ENCODE results near the gene TMEM62.
"Not testable (repeated sequence)": the region's sequence is repeated elsewhere in the genome, so short reads cannot be mapped to it uniquely, and the experiment has no call there.

TMEM62 gene

DNA sequence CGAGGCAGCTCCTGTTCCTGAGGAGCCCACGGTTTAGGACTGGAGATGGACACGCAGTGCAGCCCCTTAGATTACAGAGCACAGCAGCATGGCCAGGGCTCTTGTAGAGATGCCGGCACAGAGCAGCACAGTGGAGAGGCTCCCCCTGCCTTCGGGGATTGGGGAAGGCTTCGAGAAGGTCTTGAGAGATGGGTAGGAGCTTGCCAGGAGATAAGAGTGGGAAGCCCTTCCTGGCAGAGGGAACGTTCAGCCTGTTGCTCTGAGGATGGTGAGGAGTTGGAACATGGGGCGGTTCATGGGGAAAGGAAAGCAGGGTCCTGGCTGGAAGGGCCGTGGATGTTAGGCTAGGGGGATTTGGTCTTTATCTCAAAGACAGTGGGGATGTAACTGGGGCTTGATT is 77.4 kb downstream of the TMEM62 start:
- no peak for DNase-seq

DNA sequence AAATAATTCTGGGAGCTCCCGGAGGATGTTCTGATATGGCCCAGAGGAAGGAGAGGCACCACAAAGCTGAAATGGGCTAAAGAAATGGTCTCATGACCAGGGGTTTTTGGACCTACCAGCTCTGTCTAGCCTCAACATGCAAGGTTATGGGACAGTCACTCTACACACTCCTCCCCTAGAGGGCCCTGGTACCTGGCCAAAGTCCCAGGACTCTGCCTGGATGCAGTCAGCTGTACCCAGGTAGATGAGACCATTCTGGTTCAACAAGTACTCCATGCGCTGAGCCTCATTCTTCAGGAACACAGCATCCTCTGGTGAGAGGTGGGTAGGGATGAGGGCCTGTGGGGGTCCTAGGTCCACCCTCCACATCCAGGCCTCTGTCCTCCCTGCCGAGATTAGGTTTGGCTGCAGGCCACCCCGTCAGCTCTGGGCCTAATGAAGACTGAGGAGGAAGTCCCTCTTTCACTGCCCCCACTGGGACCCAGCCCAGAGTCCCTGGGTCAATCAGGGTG is 77.9 kb downstream of the TMEM62 start:
- no peak for DNase-seq

DNA sequence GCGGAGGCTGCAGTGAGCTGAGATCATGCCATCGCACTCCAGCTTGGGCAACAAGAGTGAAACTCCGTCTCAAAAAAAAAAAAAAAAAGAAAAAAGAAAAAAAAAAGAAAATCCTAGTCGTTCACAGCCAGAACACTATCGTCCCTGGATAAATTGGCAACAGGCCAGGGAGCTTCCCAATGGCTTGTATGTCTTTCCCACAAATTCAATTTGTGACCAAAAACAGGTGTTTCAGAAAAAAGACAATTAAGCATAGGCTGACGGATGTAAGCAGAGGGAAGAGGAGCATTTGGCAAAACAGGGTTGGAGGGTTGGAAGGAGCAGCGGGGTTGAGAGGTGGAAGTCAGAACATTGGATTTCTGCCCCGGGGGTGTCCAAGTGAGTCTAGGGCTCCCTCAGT is 78.9 kb downstream of the TMEM62 start:
- DNase-seq, result no peak

DNA sequence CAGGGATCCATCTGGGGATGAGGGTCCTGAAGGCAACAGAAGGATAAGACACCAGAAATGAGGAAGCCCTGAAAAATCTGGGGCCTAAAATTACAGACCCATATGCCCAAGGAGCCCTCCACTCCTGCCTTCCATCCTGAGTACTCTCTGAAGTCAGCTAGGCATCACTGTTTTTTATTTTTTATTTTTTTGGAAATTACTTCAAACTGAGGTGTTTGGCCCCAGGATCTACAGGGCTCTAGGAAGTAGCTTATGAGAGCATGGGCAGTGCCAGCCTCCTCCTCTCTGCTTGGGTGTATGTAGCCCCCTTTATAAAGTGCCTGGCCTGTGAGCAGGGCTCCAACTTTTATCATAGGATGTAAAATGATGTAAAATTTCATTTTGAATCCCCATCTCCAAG is 79.6 kb downstream of the TMEM62 start:
- no peak for DNase-seq

DNA sequence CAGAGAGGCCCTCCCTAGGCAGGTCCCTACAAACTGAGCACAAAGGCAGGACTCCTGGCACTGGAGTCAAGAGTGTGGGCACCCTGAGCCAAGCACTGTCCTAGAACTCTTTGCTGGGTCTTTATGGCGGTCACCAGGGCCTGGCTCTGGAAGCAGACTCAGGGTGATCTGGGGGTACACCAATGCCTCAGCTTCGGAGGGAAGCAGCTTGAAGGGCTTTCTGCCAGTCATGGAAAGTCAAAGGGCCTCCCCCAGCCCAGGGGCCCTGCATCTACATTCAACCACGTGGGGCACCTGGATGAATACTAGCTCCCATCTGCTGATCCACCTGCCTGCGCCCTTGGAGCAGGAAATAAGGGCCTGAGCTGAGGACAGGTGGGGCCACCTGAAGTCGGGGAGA is 80.1 kb downstream of the TMEM62 start:
- DNase-seq, result no peak

DNA sequence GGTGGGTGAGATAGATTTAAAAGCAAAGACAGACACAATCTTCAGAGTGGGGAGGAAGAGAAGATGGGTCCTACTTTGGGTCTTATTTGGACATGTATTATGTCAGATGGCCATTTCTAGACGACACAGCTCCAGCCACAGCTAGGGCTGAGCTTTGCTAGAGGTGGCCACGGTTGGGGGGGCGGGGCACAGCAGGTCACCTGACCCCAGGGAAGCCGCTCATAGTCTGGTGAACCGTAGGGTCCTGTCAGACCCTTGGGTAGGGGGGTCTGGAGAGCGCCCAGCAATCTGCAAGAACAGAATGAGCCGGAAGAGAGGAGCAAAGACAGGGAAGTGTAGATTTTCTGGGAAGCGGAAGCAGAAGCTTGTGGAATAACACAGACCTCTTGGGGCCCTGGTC is 80.8 kb downstream of the TMEM62 start:
- DNase-seq, result no peak

DNA sequence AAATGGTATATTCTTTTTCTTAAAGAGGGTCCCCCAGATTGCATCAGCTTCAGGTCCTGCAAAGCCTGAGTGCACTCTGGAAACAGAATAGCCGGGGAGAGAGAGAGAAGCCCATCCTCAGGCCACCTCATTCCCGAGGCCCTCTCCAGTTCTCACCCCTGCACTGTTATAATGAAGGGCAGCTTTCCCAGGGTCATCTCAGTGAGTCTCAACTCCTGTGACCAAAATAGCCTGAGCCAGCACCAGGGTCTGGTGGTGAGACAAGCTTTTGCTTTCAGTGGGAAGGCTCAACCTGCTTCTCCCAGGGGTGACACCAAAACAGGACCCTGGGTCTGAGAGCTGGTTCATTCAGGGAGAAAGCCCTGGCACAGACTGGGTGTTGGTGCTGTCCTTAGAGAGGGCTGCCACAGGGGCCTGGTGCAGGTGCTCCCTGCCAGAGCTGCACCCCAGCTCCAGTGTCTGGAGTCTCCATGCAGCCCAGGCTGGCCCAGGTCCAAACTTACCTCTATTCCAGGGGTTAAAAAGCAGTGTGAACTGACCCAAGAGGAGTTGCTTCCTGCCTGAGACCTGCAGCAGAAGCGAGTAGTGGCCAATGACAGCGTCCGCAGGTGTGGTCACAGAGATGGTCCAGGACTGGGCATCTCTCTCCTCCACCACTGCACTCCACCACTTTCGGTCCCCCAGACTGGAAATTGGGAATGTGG is 81.4 kb downstream of the TMEM62 start:
- DNase-seq, result no peak

DNA sequence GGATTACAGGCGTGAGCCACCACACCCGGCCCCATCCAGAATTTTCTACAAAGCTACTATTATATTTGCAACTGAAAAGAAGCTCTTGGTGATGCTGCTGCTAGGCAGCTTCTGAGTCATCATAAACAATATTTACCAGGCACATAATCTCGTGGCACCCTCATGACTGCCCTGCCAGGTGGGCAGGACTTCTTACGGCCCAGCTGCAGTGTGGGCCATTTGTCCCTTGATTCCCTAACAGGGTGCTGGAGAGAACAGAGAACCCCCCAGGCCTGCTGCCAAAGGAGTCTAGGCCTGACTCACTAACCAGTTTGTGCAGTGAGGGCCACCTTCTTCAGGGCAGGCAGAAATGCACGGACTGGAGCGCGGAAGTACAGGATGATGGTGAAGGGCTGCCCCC is 82.6 kb downstream of the TMEM62 start:
- no peak for DNase-seq

DNA sequence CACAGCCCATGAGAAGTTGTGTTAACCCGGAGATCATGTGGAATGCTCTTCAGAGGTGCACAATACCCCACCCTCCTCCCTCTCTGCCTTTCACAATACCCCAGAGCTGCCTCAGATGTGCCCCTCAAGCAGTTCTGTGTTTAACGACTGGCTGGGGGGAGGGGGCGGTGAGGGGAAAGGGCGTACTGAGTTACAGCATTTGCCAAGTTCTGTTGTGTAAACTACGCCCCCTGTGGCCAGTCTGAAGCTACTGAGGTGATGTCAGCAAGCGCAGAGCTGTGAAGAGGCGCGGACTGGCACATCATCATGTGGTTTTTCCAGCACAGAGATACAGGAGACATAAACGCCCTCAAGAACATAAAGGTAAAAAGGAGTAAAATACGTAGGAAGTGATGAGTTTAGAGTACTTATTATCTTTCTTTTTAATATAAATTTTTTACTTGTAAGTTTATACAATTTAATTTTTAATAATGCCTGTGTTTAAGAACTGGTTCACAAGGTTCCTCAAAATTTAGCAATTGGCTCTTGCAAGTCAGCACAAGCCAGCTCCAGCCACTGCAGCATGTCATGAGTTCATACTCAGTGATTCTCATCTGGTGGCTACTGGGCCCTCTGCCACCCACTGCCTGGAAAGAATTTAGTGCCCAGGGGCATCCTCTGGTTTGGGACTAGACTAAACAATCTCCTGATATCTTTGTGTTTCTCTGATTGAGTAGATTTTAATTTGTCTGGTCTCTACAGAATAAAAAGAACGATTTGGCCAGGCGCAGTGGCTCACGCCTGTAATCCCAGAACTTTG is 85.7 kb downstream of the TMEM62 start:
- DNase-seq, result no peak

DNA sequence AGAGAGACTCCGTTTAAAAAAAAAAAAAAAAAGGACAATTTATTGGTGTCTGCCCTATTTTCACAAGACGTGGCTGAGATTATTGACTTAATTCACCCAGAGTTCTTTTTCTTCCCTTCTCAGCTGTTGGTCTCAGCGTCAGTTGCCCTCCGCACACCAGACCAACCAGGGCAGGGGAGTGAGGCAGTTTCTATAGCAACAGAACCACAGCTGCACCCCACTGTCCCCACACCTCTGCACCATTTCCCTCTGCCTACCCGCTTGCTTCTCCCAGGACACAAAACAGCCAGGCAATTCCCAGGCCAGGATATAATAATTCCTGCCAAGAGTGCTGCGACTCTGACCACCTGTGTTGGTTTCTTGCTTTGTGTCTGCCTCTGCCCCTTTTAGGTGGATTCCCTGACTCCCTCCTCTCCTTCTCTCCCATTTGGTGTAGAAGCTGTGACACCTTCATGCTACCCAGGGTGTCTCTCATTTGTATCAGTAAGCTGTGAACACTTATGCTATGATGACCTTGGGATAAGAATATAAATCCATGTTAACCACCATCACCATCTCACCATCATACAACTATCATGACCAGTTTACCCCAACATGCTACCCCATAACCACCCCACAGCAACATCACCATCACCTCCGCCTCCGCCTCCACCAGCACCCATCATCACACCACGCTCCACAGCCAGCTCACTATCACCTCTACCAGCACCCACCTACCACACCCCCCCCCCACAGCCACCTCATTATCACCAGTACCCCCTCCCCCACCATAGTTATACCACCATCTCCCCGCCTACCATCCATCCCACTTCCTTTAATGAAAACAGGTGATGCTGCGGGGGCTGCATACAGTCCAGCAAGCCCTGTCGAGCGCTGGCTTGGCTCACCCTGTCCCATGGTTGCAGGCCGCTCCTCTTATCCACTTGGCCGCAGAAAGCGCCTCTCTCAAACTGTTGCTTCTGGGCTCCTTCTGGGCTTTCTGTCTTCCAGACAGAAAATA is 86.8 kb downstream of the TMEM62 start:
- DNase-seq, result no peak

DNA sequence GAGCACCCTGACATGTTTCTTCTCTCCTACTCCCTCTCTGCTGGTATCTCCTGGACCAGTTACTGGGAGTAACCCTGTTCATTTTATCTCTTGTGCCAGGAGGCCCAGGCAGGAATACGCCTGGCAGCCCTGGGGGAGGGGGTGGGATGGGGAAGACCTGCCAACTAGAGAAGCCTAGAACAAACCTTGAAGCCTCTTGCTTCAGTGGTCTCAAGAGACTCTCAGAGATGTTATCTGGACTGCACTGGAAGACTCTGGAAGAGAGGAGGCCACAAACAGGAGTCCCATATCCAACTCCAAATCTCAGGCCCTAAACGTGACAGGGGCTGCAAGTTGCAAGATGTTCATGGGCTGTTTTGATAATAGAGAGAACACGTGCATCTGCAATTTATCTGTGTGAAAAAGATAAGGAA is 87.6 kb downstream of the TMEM62 start, which contains the start of gene EPB42:
Gene EPB42 (minus strand): TSS at position 28 of the 413 bp plus-strand sequence. CDS start 193 bp downstream, outside the sequence.
- no peak for DNase-seq

DNA sequence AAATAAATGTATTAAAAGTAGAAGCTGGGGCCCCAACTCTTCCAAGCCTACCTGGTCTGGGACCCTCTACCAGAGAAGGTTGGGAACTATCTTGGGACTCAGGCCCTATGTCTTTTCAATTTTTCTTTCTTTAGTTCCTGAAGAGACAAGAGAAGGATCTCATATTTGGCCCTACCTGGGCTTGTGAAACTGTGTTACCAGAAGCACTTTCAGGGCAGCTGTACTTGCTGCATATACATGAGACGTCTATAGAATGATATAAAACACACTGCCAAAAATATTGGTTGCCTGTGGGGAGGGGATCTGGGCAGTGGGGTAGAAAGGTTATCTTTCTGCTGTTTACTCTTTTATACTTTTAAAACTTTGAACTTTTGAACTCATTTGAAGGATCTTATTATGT is 88.0 kb downstream of the TMEM62 start:
- no peak for DNase-seq

DNA sequence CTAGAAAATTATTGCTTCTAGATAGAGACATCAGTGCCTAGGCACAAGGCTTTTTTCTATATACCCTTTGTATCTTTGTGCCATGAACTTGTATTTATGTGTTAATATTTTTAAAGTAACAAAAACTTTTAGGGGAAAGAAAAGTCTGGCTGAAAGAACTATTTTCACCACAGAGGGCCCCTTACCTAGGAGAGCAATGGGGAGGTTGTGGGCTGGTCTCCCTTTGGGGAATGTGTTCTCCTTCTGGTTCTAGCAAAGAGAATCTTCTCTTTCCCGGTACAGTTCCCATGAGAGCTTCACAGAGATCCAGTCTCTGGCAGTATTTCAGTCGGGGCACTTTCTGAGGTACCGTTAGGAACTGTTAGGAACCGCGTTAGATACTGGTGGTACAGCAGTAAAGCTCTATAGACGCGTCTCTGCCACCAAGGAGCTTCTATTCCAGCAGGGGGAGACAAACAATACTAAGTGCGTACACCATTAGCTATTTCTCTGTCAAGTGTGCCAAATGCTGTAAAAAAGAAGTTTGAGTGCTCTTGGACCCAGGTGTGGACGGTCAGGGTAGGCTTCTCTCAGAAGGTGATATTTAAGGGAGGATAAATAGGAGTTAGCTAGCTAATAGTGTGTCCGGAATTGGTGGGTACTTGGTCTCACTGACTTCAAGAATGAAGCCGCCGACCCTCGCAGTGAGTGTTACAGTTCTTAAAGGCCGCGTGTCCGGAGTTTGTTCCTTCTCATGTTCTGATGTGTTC is 92.0 kb downstream of the TMEM62 start:
- DNase-seq, result peak; percentile 14

DNA sequence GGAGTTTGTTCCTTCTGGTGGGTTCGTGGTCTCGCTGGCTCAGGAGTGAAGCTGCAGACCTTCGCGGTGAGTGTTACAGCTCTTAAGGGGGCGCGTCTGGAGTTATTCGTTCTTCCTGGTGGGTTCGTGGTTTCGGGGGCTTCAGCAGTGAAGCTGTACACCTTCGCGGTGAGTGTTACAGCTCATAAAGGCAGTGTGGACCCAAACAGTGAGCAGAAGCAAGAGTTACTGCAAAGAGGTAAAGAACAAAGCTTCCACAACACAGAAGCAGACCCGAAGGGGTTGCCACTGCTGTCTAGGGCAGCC is 92.5 kb downstream of the TMEM62 start:
- DNase-seq, result not testable (repeated sequence)

DNA sequence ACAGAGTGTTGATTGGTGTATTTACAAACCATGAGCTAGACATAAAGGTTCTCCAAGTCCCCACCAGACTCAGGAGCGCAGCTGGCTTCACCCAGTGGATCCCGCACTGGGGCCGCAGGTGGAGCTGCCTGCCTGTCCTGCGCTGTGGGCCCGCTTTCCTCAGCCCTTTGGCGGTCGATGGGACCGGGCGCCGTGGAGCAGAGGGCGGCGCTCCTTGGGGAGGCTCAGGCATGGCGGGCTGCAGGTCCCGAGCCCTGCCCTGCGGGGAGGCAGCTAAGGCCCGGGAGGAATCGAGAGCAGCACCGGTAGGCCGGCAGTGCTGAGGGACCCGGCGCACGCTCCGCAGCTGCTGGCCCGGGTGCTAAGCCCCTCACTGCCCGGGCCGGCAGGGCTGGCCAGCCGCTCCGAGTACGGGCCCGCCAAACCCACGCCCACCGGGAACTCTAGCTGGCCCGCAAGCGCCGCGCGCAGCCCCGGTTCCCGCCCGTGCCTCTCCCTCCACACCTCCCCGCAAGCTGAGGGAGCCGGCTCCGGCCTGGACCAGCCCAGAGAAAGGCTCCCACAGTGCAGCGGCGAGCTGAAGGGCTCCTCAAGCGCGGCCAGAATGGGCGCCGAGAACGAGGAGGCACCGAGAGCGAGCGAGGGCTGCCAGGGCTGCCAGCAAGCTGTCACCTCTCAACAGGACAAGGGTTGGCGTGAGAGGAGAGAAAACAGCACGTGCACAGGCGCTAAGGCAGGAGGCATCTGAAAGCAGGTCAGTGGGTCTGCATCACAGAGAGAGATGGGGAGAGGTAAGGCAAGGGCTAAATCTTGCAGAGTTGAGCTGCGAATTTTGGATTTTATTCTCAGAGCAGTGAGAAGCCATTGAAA is 93.3 kb downstream of the TMEM62 start:
- no peak for DNase-seq

DNA sequence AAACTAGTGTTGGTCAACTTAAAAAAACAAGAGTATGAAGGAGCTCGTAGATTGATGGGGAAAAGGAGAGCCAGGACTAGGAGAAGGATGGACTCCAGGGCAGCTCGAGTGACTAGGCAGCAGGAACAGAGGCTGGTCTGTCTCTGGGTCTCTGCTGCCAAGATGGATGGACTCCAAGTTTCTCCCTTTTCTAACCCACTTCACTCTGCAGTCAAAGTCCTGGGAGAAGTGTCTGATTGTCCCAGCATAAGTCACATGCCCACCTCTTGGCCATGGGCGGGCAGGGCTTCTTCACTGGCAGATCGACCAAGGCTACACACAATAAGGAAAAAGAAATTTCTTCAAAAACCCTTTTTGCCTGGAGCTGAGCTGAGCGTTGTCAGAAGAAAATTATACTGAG is 96.6 kb downstream of the TMEM62 start:
- no peak for DNase-seq

DNA sequence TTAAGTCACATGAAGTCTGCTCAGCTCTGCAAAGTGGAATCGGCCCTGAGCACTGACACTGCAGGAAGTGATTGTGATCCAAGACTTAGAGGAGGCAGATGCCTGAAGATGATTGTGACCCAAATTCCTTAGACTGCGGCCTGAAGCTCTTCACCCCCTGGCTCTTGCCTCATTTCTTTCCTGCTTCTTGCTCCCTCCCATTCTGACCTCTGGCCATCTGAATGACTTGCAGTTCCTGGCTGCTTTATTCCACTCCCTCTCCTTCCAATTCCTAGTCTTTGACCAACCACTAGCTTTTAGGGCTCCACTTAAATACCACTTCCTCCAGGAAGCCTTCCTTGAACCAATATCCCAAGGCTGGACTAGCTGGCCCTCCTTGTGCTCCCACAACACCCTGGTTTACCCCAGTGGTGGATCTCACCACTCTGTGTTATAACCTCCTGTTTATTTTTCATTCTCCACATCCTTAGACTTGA is 97.3 kb downstream of the TMEM62 start:
- no peak for DNase-seq

DNA sequence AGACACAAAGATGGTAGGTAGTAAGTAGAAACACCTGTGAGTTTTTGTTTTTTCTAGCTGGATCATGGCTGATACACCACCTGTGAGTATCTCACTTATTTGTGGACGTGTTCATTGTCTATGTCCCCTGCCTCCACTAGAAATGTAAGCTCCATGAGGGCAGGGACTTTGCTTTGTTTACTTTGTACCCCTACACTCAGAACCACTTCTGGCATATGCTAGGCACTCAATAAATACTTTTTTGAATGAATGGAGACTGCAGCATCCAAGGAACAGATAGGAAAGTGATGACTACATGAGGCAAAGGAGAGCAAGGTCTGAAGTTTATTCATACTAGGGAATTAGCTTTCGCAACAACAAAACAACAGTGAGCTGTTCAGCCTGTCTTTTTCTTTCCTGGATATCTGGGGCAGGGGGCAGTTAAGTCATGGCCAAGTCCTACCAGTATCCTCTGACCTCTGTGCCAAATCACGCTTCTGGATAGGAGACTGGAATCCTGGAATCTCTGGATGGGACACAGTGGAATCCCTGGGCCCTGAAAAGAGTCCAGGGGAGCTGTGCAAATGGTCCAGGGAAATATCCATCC is 99.0 kb downstream of the TMEM62 start:
- no peak for DNase-seq
